GM18868 (cell line): ENCODE measurements around the gene BTG2.
"Not testable (repeated sequence)": the region's sequence is repeated elsewhere in the genome, so short reads cannot be mapped to it uniquely, and the experiment has no call there.

Experiments used
- ATAC-seq: cut with Tn5 transposase; IDR thresholded peaks from one replicate; pipeline ENCODE4 v1.9.1; 2021; ENCODE audit warnings: mild to moderate bottlenecking, moderate library complexity; ENCODE audit not compliant: unreplicated experiment

BTG2 gene

DNA sequence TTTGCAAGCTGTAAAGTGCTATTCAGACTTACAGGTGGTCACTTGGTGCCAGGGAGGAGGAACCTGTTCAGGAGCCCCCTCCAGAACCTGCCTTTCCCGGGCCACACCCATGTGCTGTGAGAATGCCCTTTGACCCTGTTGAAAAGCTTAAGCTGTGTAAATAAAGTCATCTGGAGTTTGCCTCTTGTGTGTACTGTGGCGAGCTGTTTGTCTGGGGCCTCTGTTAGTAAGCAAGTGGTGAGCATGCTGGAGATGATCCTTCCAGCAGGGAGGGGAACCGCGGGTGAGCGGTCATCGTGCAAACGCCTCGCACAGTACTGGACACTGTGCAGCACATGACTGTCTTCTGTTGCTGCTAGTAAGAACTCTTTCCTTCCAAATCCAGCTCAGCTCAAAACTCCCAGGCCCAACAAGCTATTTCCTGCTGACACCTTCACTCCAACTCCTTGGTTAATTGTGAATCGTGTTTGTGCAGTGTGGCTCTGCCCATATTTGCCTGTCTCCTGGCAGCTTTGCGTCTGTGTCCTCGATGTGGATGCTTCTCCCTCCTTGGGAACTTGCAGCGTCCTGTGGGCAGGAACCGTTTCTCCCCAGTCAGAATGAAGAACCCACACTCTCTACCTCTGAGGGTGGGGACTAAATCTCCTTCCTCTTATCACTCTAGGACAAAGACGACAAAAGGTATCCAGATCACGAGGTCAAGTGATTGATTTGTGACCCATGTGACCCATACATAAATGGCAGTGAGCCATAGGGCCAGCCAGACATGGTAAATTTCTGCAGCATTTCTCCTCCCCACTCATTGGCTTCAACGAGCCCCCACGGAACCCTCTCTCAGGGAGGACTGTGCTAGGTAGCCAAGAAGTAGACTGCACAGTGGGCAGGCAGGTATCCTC lies 13.9 kb upstream of the BTG2 start:
- ATAC-seq: no peak

DNA sequence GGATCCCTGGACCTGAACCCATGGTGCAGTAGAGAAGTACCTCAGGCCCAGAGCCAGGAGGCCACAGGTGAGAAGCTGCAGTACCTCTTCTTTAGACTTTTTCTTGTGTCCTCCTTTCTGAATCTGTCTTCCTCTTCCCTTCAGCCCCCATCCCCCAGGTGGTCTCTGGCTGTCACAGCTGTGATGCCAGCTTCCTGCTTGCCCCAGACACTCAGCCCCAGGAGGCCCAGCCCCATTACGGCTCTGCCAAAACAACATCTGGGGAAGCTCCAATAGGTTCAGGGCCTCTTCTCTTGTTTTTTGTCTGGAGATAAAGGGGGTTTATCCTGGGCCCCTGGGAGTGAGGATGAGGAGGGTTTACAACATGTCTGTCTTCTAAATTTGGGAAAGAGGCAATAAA lies 9.5 kb upstream of the BTG2 start:
- ATAC-seq: no peak

DNA sequence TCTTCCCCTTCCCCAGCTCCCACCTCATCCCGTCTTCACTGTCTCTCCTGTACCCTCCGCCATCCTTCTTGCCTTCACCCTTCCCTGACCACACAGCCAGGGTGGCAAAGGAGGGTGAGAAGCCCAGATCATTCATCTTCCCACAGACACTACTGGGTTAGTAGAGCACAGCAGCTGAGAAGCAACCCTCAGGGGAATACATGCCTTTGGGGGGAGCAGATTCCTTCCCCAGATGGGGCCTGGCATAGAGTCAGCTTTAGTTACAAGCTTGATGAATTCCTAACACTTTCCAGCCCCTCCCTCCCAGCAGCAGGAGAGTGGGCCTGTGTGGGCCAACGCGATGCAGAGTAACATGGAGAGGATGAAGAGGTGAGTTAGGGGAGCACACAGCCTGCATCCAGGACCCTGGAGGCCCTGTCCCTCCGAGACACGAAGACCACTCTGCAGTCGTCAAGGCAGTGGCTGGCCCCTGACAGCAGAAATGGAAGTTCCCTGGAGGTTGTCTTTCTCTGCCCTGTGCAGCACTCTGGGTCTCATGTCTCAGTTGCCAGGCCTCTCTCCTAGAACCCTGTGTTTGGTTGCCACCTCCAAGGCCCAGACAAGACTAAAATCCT lies 8.8 kb upstream of the BTG2 start:
- no peak for ATAC-seq

DNA sequence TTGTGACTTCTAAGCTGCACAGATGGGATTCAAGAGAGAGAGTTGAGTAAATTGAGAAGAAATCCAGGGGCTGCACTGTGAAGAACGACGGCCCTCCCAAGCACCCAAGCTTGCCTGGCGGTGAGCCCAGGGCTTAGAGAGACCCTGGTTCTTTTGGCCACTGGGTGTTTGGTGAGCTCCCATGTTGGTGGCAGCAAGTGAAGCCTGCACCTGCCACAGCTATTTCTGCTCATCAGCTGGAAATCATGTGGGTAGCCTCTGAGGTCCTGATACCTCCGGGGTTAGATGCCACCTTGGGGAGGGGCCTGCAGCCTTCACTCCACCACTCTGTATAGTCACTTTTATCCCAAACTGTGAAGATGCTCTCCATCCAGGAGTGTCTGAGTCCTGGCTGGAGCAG lies 6.2 kb upstream of the BTG2 start:
- peak; percentile 38 for ATAC-seq

DNA sequence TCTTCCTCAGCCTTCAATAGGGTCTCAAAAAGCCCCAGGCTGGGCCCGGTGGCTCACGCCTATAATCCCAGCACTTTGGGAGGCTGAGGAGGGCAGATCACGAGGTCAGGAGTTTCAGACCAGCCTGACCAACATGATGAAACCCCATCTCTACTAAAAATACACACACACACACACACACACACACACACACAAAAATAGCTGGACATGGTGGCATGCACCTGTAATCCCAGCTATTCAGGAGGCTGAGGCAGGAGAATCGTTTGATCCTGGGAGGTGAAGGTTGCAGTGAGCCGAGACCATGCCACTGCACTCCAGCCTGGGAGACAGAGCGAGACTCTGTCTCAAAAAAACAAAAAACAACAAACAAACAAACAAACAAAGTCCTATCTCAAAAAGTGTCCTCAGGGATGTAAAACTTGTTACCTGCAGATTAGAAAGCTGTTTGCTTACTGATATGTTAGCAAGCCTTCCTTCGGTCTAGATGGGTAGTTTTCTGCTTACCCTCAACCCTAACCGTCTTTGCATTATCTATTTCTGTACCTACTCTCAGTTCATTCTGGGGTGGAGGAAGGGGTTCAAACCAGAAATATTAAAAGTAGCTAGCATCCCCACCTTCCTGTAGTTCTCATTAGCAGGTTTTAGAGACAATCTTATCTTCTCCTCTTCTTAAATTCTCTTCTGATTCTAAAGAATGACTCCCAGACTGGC lies 5.4 kb upstream of the BTG2 start:
- ATAC-seq: not testable (repeated sequence)

DNA sequence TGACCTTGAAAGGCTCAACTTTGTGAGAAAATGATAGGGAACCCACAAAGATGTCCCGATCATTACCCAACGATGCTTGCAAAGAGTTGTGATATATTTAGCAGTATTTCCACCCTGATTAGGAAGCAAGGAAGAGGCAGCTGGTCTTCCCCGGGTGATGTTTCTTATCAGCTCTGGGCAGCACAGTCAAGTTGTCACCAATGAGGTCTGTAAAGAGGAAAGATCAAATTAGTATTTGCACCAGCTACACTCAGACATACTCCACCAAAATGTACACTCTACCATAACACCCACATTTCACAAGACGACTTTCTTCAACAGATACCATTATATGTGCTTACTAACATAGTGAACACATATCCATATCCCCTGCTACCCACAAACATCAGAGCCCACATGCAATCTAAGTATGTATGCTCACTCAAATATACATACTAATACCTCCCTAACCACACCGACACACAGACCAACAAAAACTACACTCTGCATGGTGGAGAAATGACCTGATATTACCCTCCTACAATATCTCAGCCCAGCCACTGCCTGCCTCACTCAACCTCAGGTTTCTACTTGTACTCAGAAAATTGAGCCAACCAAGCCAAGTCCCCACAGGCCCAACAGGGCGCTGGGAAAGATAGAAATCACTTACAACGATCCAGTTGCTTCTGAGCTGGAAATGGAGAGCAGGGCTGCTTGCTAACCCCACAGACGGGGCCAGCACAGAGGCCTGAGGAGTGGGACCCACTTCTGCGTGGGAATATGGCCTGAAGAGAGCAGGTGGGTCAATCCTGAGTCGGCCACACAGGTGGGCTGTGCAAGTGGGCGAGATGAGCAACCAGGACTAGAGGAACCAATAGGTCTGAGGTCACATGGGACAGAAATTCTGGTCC lies 4.6 kb upstream of the BTG2 start:
- ATAC-seq: no peak

DNA sequence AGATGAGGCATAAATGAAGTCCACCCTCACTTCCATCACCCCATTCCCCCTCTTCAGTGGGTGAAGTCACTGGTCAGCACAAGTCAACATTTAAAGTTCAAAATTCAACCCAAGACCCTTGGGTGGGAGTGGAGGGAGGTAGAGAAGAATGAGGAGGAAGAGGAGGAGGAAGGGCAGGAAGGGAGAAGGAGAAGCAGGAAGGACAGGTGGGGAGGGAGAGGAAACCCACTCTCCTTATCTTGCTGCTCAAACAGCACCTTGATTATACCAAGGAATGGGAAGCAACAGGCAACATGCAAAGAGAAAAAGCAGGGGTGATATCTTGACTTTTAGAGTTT lies 4.0 kb upstream of the BTG2 start:
- no peak for ATAC-seq

DNA sequence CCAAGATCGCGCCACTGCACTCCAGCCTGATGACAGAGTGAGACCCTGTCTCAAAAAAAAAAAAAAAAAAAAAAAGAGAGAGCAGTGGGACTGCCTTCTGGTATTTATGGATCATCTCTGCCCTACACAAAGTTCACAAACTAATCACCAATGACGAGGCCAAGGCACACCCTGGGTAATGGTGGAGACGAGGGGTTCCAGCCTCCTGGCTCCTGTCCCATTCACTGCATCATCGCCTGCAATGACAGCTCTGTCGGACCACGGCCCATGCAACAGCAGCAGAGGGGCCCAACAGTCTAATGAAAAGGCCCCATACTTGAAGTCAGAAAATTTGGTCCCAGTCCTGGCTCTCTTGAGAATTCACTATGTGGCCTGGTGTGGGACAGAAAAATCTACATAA lies 2.9 kb upstream of the BTG2 start:
- ATAC-seq: no peak

DNA sequence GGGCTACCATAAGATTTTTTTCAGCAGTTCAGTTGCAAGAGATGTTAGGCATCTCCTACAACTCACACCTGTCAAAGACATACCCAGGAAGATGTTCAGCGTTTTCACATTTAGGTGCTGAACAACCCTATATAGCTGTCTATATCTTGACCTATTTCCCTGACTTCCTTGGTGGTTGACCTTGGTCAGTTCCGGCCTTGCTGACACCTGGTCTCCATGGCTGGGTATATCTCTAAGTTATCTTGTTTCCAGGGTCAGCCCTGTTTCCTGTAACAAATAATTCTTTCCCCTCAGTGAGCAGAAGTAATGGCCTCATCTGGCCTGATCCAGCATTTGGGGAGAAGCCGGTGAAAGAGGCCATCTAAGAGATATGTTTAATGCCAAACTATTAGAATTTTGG lies 2.4 kb upstream of the BTG2 start:
- no peak for ATAC-seq

DNA sequence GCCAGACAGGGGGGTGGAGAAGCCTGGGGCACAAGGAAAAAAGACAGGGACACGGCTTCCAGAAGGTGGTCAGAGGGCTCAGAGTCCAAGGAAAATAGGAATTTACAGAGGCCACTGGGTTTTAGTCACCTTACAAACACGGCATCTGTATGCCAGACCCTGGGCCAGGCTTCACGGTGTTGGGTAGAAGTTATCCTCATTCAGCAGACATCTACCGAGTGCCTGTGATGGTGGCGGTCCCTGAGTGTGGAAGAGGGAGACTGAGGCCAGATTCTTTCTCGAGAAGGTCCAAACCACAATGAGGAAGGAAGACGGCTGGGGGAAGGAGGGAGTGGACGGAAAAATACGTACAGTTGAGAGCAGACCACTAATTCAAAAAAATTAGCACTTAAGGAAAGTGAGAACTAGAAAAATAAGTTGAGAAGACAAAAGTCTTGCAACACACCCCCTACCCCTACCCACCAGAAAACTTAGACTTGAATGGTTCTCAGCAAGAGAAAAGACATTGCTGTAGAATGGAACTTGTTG lies 864 bp upstream of the BTG2 start:
- ATAC-seq: no peak

DNA sequence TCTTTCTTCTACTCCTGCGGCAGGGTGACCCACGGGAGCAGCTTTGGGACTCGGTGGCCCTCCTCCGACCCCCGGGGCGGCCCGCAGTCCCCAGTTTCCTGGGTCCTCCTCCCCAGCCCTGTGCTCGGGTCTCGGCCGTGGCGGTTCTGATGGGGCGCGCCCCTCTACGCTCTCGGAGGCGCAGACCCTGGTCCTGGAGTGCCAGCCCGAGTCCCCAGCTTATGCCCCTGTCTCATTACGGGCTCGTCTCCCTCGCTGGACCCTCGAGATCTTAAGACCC lies 430 bp downstream of the BTG2 start:
- no peak for ATAC-seq

DNA sequence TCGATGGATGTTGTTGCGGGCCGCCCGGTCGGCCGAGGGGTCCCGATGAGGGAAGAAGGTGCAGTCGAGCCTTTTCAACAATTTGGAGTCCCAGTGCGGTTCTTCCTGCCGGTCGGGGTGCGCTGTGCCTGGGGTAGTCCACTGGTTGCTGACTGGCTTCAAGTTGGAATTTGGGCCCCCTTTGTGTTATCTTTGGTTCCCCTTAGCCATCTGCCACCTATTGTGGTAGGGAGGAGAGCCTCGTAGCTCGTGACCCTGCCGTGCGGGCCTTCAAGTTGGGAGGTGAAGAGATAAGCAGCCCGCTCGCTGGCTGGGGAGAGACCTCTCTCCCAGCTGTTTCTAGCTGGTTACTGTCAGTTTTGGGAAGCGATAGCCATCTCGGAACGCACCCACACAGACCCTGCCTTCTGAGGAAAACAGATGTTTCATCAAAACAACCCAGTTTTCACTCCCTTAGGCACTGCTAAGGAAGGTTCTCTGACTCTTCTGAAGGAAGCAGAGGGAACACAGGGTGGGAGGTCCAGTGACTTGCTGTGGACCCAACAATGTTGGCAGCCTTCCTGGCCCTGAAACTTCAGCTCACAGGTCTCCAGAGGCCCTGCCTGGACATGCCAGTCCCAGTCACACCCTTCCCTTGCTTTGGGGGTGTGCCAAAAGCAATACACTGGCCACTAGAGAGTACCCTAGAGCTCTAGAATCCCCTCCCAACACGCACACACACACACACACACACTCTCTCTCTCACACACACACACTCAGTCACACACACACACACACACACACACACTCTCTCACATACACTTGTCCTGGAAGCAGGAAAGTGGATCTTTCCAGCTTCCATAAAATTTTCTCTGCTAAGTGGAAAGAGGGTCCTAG lies 1.0 kb downstream of the BTG2 start:
- ATAC-seq: no peak

DNA sequence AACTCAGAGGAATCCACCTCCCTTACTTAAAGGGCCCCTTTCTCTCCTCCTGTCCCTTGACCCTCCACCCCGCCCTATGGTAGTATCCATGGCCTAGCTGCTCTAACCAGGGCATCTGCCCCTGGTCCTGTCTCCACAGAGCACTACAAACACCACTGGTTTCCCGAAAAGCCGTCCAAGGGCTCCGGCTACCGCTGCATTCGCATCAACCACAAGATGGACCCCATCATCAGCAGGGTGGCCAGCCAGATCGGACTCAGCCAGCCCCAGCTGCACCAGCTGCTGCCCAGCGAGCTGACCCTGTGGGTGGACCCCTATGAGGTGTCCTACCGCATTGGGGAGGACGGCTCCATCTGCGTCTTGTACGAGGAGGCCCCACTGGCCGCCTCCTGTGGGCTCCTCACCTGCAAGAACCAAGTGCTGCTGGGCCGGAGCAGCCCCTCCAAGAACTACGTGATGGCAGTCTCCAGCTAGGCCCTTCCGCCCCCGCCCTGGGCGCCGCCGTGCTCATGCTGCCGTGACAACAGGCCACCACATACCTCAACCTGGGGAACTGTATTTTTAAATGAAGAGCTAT lies 1.7 kb downstream of the BTG2 start:
- no peak for ATAC-seq

DNA sequence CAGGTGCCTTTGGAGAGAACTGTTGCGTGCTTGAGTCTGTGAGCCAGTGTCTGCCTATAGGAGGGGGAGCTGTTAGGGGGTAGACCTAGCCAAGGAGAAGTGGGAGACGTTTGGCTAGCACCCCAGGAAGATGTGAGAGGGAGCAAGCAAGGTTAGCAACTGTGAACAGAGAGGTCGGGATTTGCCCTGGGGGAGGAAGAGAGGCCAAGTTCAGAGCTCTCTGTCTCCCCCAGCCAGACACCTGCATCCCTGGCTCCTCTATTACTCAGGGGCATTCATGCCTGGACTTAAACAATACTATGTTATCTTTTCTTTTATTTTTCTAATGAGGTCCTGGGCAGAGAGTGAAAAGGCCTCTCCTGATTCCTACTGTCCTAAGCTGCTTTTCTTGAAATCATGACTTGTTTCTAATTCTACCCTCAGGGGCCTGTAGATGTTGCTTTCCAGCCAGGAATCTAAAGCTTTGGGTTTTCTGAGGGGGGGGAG lies 2.4 kb downstream of the BTG2 start:
- ATAC-seq: no peak

DNA sequence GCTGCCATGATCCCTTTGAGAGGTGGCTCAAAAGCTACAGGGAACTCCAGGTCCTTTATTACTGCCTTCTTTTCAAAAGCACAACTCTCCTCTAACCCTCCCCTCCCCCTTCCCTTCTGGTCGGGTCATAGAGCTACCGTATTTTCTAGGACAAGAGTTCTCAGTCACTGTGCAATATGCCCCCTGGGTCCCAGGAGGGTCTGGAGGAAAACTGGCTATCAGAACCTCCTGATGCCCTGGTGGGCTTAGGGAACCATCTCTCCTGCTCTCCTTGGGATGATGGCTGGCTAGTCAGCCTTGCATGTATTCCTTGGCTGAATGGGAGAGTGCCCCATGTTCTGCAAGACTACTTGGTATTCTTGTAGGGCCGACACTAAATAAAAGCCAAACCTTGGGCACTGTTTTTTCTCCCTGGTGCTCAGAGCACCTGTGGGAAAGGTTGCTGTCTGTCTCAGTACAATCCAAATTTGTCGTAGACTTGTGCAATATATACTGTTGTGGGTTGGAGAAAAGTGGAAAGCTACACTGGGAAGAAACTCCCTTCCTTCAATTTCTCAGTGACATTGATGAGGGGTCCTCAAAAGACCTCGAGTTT lies 3.1 kb downstream of the BTG2 start:
- ATAC-seq: no peak

DNA sequence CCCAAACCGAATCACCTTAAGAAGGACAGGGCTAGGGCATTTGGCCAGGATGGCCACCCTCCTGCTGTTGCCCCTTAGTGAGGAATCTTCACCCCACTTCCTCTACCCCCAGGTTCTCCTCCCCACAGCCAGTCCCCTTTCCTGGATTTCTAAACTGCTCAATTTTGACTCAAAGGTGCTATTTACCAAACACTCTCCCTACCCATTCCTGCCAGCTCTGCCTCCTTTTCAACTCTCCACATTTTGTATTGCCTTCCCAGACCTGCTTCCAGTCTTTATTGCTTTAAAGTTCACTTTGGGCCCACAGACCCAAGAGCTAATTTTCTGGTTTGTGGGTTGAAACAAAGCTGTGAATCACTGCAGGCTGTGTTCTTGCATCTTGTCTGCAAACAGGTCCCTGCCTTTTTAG lies 3.6 kb downstream of the BTG2 start:
- no peak for ATAC-seq

DNA sequence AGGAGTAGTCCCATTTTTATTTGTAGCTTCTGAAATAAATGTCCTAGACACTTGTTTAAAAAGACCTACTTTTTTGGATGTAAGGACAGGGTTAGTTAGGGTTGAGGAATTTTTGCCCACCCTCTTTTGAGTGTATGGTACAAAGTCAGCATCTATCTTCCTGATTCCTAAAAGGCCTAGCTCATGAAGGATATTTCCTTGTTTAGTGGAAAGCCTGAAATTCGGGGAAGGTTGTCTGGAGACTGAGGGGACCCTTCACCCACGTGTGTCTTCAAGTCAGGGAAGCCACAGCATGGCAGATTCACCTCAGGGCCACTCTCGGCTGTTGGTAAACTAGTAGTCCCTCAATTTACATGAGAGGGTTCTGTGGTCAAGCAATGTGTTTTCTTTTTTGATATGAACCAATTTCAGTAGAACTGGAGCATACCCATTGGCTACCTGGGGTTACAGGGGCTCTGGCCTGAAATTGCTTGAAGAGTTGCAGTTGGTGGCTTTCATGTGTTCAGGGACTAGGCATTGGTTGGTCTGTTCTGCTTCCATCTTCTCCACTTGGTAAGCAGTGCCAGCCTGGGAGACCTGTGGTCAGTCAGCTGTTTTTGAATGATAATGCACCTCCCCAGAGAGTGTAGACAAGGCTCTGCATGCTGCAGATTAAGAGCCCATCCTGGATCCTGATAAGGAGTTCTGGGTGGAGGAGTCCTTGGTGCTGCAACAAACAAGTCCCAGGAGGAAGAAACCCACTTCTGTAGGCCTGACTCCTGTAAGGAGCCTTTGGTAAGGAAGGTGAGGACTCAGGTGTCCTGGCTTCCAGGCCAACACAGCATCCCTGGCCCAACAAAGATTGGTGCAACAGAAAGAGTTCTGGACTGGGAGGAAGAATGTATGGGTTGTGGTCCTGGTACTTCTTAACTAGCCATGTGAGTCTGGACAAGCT lies 6.3 kb downstream of the BTG2 start:
- no peak for ATAC-seq
